NCI-H82 (cell line): ENCODE data around the gene RIPOR3.
"Not testable (repeated sequence)": the region's sequence is repeated elsewhere in the genome, so short reads cannot be mapped to it uniquely, and the experiment has no call there.

Experiments
- DNase-seq: peaks from one replicate; lab custom pipeline; 2025; lab: John Stamatoyannopoulos, UW

The RIPOR3 gene

GRCh38 chr20:50724851-50725723 is 33.7 kb upstream of the RIPOR3 start:
- peak; percentile 98 for DNase-seq

- peak; percentile 57 for DNase-seq
These were observed 32.9 kb upstream of the RIPOR3 start for GRCh38 chr20:50724112-50724725.

GRCh38 chr20:50723672-50724071 is 32.3 kb upstream of the RIPOR3 start:
- DNase-seq, result no peak

- DNase-seq, result no peak
These were observed 31.2 kb upstream of the RIPOR3 start for GRCh38 chr20:50722424-50723155.

GRCh38 chr20:50721881-50722281 is 30.5 kb upstream of the RIPOR3 start:
- DNase-seq, result no peak

- DNase-seq, result no peak
These were observed 29.2 kb upstream of the RIPOR3 start for GRCh38 chr20:50720582-50720981.

GRCh38 chr20:50720026-50720425 is 28.7 kb upstream of the RIPOR3 start:
- DNase-seq, result no peak

- no peak for DNase-seq
These were observed 28.0 kb upstream of the RIPOR3 start for GRCh38 chr20:50719328-50719727.

GRCh38 chr20:50717974-50718761 is 26.8 kb upstream of the RIPOR3 start:
- no peak for DNase-seq

- no peak for DNase-seq
These were observed 26.0 kb upstream of the RIPOR3 start for GRCh38 chr20:50717312-50717711.

- DNase-seq, result no peak
These were observed 25.2 kb upstream of the RIPOR3 start for GRCh38 chr20:50716518-50716917.

- no peak for DNase-seq
These were observed 24.4 kb upstream of the RIPOR3 start for GRCh38 chr20:50715694-50716093.

- not testable (repeated sequence) for DNase-seq
These were observed 23.1 kb upstream of the RIPOR3 start for GRCh38 chr20:50714426-50714825.

- peak; percentile 26 for DNase-seq
These were observed 22.3 kb upstream of the RIPOR3 start for GRCh38 chr20:50713657-50714101.

GRCh38 chr20:50712771-50713656 is 21.7 kb upstream of the RIPOR3 start:
- DNase-seq, result no peak

GRCh38 chr20:50711113-50711825 is 19.9 kb upstream of the RIPOR3 start:
- no peak for DNase-seq

GRCh38 chr20:50710492-50711063 is 19.2 kb upstream of the RIPOR3 start:
- no peak for DNase-seq

GRCh38 chr20:50709636-50709973 is 18.3 kb upstream of the RIPOR3 start:
- no peak for DNase-seq

GRCh38 chr20:50708845-50709635 is 17.7 kb upstream of the RIPOR3 start:
- no peak for DNase-seq
